AG04450 (cell line): Measurements from ENCODE around the gene FOXO3. TPM values are rescaled to one million over a fixed set of nuclear protein-coding genes. Genes with fewer than 3 reads are reported as not detected.
"Not testable (repeated sequence)": the region's sequence is repeated elsewhere in the genome, so short reads cannot be mapped to it uniquely, and the experiment has no call there.

Source experiments
- CTCF ChIA-PET: fragments of 300-600, 350-600 bp; formaldehyde crosslinking; extraction: SDS; loops from one replicate; lab custom pipeline; 2022; ENCODE audit warnings: antibody characterized with exemption, inconsistent platforms; lab: Charles Lee
- POLR2A ChIA-PET: fragments of 350-600 bp; formaldehyde crosslinking; extraction: SDS; loops from one replicate; lab custom pipeline; 2021; ENCODE audit warnings: antibody characterized with exemption, inconsistent platforms; lab: Yijun Ruan, JAX
- DNase-seq: peaks from one replicate; pipeline ENCODE4 v3.0.0-alpha.2; 2011; ENCODE audit warnings: low read depth, low spot score
- H3K27ac ChIP-seq: one replicate; pipeline ENCODE4 v1.5.1; 2012; ENCODE audit warnings: low read depth, low read length, control low read depth
- H3K27me3 ChIP-seq: one replicate; pipeline ENCODE4 v1.6.0; 2012; ENCODE audit warnings: low read length; ENCODE audit not compliant: control insufficient read depth, insufficient read depth
- H3K4me3 ChIP-seq: 2 replicates; pipeline ENCODE4 v1.5.1; 2011; ENCODE audit warnings: mild to moderate bottlenecking, low read depth, low read length, control low read depth
- H3K9me3 ChIP-seq: 2 replicates; pipeline ENCODE4 v1.5.1; 2012; ENCODE audit warnings: low read length; ENCODE audit not compliant: control insufficient read depth, insufficient read depth
- CTCF ChIP-seq: IDR thresholded peaks from 2 replicates; pipeline ENCODE4 v1.5.1; 2011; ENCODE audit warnings: low read depth, low read length, control low read depth, inconsistent platforms
- polyA plus RNA-seq: library from polyadenylated mRNA; depleted of rRNA; stranded (reverse); fragments of >200 nt; gene quantifications from 2 replicates; pipeline ENCODE4 v1.2.3, GENCODE V29; 2011

FOXO3 gene
- polyA plus RNA-seq, 1 experiment, result 32.7 TPM

- Histone ChIP-seq H3K9me3 (peaks cover 3% of the 10 kb centered on the region; the same call in 1 of the 2 replicates), H3K27me3 (no peaks in the 10 kb centered on the region), H3K4me3 (peak overlapping the region; percentile 93), H3K27ac (peak overlapping the region; percentile 98)
- peak; percentile 100 for DNase-seq
- ChIA-PET POLR2A (interaction anchor here (0.6 to 3.2 kb wide), 15 partner anchors 14 to 536 kb away, joined by 3 to 15 read pairs (median 4); partner anchors contain the start of genes ARMC2, CEP57L1 and SESN1), CTCF (interaction anchor here (0.6 to 1.2 kb wide), 3 partner anchors 14 to 261 kb away, joined by 3 to 4 read pairs (median 3); no protein-coding TSS in a partner anchor)
- no peak for TF ChIP-seq CTCF
These were observed 2.2 kb upstream of the FOXO3 start for GRCh38 chr6:108558372-108559096.

- DNase-seq, result no peak
These were observed 1.4 kb upstream of the FOXO3 start for GRCh38 chr6:108559097-108559883.

GRCh38 chr6:108559884-108560462 is 744 bp upstream of the FOXO3 start:
- Histone ChIP-seq H3K27ac (peak overlapping the region; percentile 88), H3K27me3 (no peaks in the 10 kb centered on the region), H3K4me3 (peak overlapping the region; percentile 93), H3K9me3 (peaks cover 3% of the 10 kb centered on the region; the same call in 1 of the 2 replicates)
- TF ChIP-seq CTCF, result no peak
- no peak for DNase-seq
- ChIA-PET CTCF (interaction anchor here (0.7 to 1.0 kb wide), 2 partner anchors 513 to 534 kb away, joined by 3 read pairs; partner anchors contain the start of gene SESN1), POLR2A (interaction anchor here (0.9 to 2.9 kb wide), 14 partner anchors 15 to 535 kb away, joined by 3 to 17 read pairs (median 6); partner anchors contain the start of genes ARMC2, CEP57L1 and SESN1)

More at GRCh38 chr6:108559097-108559883, 1.4 kb upstream of the FOXO3 start:
- ChIA-PET POLR2A (interaction anchor here (0.6 to 3.2 kb wide), 15 partner anchors 14 to 714 kb away, joined by 3 to 17 read pairs (median 6); partner anchors contain the start of genes CEP57L1 and SESN1), CTCF (interaction anchor here (1.2 kb wide), 1 partner anchor 15 kb away, joined by 4 read pairs; no protein-coding TSS in a partner anchor)
- H3K27me3 ChIP-seq, result no peaks in the 10 kb centered on the region
- peak overlapping the region; percentile 88 for H3K27ac ChIP-seq
- peak overlapping the region; percentile 93 for H3K4me3 ChIP-seq
- peaks cover 3% of the 10 kb centered on the region; the same call in 1 of the 2 replicates for H3K9me3 ChIP-seq
- TF ChIP-seq CTCF, result no peak

- not testable (repeated sequence) for DNase-seq, H3K9me3 ChIP-seq, H3K27me3 ChIP-seq, H3K27ac ChIP-seq
- ChIA-PET POLR2A (interaction anchor here (1.8 to 2.4 kb wide), 3 partner anchors 28 to 287 kb away, joined by 4 to 10 read pairs (median 9); partner anchors contain the start of gene ARMC2), CTCF (interaction anchor here (0.6 kb wide), 1 partner anchor 511 kb away, joined by 4 read pairs; no protein-coding TSS in a partner anchor)
- peak overlapping the region; percentile 93 for H3K4me3 ChIP-seq
These were observed 561 bp downstream of the FOXO3 start for GRCh38 chr6:108561309-108561647.
